ENCODE results near the gene MUC2. TPM values are rescaled to one million over a fixed set of nuclear protein-coding genes. Genes with fewer than 3 reads are reported as not detected.

MUC2 gene
- total RNA-seq, 2 experiments from 2014 or later: not detected

GRCh38 chr11:1072116-1072820 lies 2.4 kb upstream of the MUC2 start:
- Histone ChIP-seq H3K4me1 (ENCODE audit: insufficient read depth, low read length, poor library complexity, severe bottlenecking) (no peaks in the 10 kb centered on the region), H3K4me2 (ENCODE audit: low read length) (no peak overlapping the region), H3K27ac (ENCODE audit: low read depth, low read length, poor library complexity, severe bottlenecking) (no peak overlapping the region), H4K20me1 (ENCODE audit: insufficient read depth, low read length) (no peaks in the 10 kb centered on the region), H3K9me2 (ENCODE audit: insufficient read depth, low read length) (no peaks in the 10 kb centered on the region), H3K79me2 (ENCODE audit: insufficient read depth, low read depth, low read length) (no peaks in the 10 kb centered on the region), H3K36me3 (ENCODE audit: insufficient read depth, low read length) (no peaks in the 10 kb centered on the region), H3K4me3 (ENCODE audit: low read depth, low read length, poor library complexity, severe bottlenecking) (no peak overlapping the region), H2AFZ (ENCODE audit: low read length) (no peak overlapping the region), H3K9me3 (ENCODE audit: low read length) (no peaks in the 10 kb centered on the region)
- intact Hi-C loops (cut with micrococcal nuclease; ENCODE audit: unreplicated experiment): no loop called here
- ChIA-PET POLR2A (no interaction called here), CTCF (ENCODE audit: unreplicated experiment) (no interaction called here)
- no TSS peak for BruUV-seq (replicated peaks)
- TF ChIP-seq CTCF (conservative IDR thresholded peaks at IDR 0.05; ENCODE audit: low read length) (no peak), EZH2phosphoT487 (IDR thresholded peaks at IDR 0.05; ENCODE audit: borderline replicate concordance, low read depth, low read length) (no peak)
- DNase-seq (ENCODE audit: low spot score): no peak

- ChIA-PET POLR2A (no interaction called here), CTCF (ENCODE audit: unreplicated experiment) (no interaction called here)
- no peak for TF ChIP-seq CTCF (conservative IDR thresholded peaks at IDR 0.05; ENCODE audit: low read length)
- no peak for TF ChIP-seq EZH2phosphoT487 (IDR thresholded peaks at IDR 0.05; ENCODE audit: borderline replicate concordance, low read depth, low read length)
- DNase-seq (ENCODE audit: low spot score): no peak
- H3K9me3 ChIP-seq (ENCODE audit: low read length): no peaks in the 10 kb centered on the region
- no peaks in the 10 kb centered on the region for H3K36me3 ChIP-seq (ENCODE audit: insufficient read depth, low read length)
- H3K4me3 ChIP-seq (ENCODE audit: low read depth, low read length, poor library complexity, severe bottlenecking): no peak overlapping the region
- no peak overlapping the region for H3K4me2 ChIP-seq (ENCODE audit: low read length)
- BruUV-seq (replicated peaks): no TSS peak
- H3K4me1 ChIP-seq (ENCODE audit: insufficient read depth, low read length, poor library complexity, severe bottlenecking): no peaks in the 10 kb centered on the region
- H3K27ac ChIP-seq (ENCODE audit: low read depth, low read length, poor library complexity, severe bottlenecking): no peak overlapping the region
- no peak overlapping the region for H2AFZ ChIP-seq (ENCODE audit: low read length)
- H3K9me2 ChIP-seq (ENCODE audit: insufficient read depth, low read length): no peaks in the 10 kb centered on the region
- no peaks in the 10 kb centered on the region for H4K20me1 ChIP-seq (ENCODE audit: insufficient read depth, low read length)
- intact Hi-C loops (cut with micrococcal nuclease; ENCODE audit: unreplicated experiment): no loop called here
- no peaks in the 10 kb centered on the region for H3K79me2 ChIP-seq (ENCODE audit: insufficient read depth, low read depth, low read length)
Observed at GRCh38 chr11:1072821-1073231, 1.8 kb upstream of the MUC2 start.

- CTCF ChIA-PET (ENCODE audit: unreplicated experiment): no interaction called here
- H2AFZ ChIP-seq (ENCODE audit: low read length): no peak overlapping the region
- no peak for DNase-seq (ENCODE audit: low spot score)
- no peaks in the 10 kb centered on the region for H3K36me3 ChIP-seq (ENCODE audit: insufficient read depth, low read length)
- H3K4me3 ChIP-seq (ENCODE audit: low read depth, low read length, poor library complexity, severe bottlenecking): no peak overlapping the region
- H3K27ac ChIP-seq (ENCODE audit: low read depth, low read length, poor library complexity, severe bottlenecking): no peak overlapping the region
- TF ChIP-seq EZH2phosphoT487 (IDR thresholded peaks at IDR 0.05; ENCODE audit: borderline replicate concordance, low read depth, low read length) (no peak), CTCF (conservative IDR thresholded peaks at IDR 0.05; ENCODE audit: low read length) (no peak)
- no peak overlapping the region for H3K4me2 ChIP-seq (ENCODE audit: low read length)
- H3K79me2 ChIP-seq (ENCODE audit: insufficient read depth, low read depth, low read length): no peaks in the 10 kb centered on the region
- no peaks in the 10 kb centered on the region for H3K4me1 ChIP-seq (ENCODE audit: insufficient read depth, low read length, poor library complexity, severe bottlenecking)
- POLR2A ChIA-PET: no interaction called here
- H4K20me1 ChIP-seq (ENCODE audit: insufficient read depth, low read length): no peaks in the 10 kb centered on the region
- intact Hi-C loops (cut with micrococcal nuclease; ENCODE audit: unreplicated experiment): no loop called here
- BruUV-seq (replicated peaks): no TSS peak
- H3K9me2 ChIP-seq (ENCODE audit: insufficient read depth, low read length): no peaks in the 10 kb centered on the region
- no peaks in the 10 kb centered on the region for H3K9me3 ChIP-seq (ENCODE audit: low read length)
Observed at GRCh38 chr11:1073261-1073724, 1.4 kb upstream of the MUC2 start.
